SKM-1 (cell line): ENCODE results near the gene ZNF80.
"Not testable (repeated sequence)": the region's sequence is repeated elsewhere in the genome, so short reads cannot be mapped to it uniquely, and the experiment has no call there.

Experiments used
- DNase-seq: peaks from one replicate; lab custom pipeline; 2025; ENCODE audit not compliant: unreplicated experiment; lab: John Stamatoyannopoulos, UW

The ZNF80 gene

DNA sequence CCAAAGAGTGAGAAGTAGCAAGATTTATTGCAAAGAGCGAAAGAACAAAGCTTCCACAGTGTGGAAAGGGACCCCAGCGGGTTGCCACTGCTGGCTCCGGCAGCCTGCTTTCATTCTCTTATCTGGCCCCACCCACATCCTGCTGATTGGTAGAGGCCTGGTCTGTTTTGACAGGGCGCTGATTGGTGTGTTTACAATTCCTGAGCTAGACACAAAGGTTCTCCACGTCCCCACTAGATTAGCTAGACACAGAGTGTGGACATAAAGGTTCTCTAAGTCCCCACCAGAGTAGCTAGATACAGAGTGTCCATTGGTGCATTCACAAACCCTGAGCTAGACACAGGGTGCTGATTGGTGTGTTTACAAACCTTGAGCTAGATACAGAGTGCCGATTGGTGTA lies at the start of gene ZNF80:
TSS of gene ZNF80 (minus strand) at position 101 of the 400 bp plus-strand sequence. CDS start 504 bp downstream, outside the sequence.
- DNase-seq: not testable (repeated sequence)

GRCh38 chr3:114286266-114286665 lies 48.9 kb upstream of the ZNF80 start:
- DNase-seq: no peak

DNA sequence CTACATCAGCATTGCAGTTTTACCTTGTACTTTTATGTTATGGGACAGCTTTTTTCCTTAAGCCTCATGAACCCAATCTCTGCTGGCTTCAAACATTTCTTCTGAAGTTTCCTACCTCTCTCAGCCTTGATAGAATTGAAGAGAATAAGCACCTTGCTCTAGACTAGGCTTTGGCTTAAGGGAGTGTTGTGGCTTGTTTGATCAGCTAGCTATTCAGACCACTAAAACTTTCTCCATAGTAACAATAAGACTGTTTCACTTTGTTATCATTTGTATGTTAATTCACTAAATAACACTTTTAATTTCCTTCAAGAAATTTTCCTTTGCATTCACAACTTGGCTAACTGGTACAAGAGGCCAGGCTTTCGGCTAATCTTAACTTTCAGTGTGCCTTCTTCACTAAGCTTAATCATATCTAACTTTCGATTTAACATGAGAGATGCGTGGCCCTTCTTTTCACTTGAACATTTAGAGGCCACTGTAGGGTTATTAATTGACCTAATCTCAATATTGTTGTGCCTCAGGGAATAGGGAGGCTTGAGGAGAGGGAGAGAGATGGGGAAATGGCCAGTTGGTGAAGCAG lies 48.4 kb upstream of the ZNF80 start:
- DNase-seq: no peak

GRCh38 chr3:114284644-114285043 lies 47.3 kb upstream of the ZNF80 start:
- no peak for DNase-seq

DNA sequence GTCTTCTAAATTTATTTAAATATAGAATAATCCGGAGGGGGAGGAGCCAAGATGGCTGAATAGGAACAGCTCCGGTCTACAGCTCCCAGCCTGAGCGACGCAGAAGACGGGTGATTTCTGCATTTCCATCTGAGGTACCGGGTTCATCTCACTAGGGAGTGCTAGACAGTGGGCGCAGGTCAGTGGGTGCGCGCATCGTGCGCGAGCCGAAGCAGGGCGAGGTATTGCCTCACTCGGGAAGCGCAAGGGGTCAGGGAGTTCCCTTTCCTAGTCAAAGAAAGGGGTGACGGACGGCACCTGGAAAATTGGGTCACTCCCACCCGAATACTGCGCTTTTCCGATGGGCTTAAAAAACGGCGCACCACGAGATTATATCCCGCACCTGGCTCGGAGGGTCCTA lies 39.5 kb upstream of the ZNF80 start:
- not testable (repeated sequence) for DNase-seq

GRCh38 chr3:114274929-114275328 lies 37.6 kb upstream of the ZNF80 start:
- DNase-seq: no peak

- no peak for DNase-seq
These were observed 34.9 kb upstream of the ZNF80 start for GRCh38 chr3:114272271-114272670.

DNA sequence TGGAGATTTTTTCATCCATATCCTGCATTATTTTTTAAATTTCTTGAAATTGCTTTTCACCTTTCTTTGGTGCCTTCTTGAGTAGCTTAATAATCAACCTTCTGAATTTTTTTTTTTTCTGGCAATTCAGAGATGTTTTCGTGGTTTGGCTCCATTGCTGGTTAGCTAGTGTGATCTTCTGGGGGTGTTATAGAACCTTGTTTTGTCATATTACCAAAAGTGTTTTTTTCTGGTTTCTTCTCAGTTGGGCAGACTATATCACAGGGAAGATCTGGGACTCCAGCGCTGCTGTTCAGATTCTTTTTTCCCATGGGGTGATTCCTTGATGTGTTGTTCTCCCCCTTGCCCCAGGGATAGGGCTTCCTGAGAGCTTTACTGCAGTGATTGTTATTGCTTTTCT lies 32.6 kb upstream of the ZNF80 start:
- DNase-seq: no peak

GRCh38 chr3:114260152-114260551 lies 22.8 kb upstream of the ZNF80 start:
- DNase-seq: no peak

GRCh38 chr3:114259566-114259965 lies 22.2 kb upstream of the ZNF80 start:
- no peak for DNase-seq

DNA sequence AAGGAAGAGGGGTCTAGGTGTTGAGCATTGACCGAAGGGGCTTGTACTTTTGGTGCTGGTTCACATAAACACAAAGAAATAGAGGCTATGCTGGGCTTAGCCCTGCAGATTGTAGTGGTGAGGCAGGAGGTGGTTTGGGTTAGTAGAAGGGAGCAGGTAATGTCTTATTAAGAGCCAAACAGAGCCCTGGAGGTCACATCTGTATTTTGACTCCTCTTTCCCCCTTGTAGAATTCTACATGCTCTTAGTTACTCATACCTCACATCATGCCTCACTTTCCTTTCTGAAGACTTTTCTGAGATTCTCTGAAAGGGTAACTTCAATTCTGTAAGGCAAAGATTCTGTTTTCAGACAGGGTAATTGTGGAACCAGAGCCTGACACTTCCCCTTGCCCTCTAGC lies 16.1 kb upstream of the ZNF80 start:
- DNase-seq: no peak

DNA sequence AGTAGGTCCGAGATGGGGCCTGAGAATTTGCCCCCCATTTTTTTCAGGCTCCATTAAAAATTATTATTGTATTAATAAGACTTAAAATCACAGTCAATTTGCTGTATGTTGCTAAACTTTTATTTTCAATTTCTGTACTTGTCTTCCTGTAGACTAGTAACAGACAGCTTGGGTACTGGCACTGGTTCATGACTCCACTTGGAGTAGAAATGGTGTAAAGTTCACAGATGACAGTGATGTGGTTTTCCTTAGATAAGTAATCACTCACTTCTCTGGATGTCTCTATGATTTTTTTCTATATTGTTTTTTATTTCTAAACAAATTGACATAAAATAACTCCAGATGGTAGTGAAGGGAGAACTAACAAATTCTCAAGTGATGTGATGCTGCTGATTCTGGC lies 15.6 kb upstream of the ZNF80 start:
- DNase-seq: no peak

GRCh38 chr3:114242947-114243346 lies 5.6 kb upstream of the ZNF80 start:
- DNase-seq: no peak

GRCh38 chr3:114241262-114241661 lies 3.9 kb upstream of the ZNF80 start:
- no peak for DNase-seq

DNA sequence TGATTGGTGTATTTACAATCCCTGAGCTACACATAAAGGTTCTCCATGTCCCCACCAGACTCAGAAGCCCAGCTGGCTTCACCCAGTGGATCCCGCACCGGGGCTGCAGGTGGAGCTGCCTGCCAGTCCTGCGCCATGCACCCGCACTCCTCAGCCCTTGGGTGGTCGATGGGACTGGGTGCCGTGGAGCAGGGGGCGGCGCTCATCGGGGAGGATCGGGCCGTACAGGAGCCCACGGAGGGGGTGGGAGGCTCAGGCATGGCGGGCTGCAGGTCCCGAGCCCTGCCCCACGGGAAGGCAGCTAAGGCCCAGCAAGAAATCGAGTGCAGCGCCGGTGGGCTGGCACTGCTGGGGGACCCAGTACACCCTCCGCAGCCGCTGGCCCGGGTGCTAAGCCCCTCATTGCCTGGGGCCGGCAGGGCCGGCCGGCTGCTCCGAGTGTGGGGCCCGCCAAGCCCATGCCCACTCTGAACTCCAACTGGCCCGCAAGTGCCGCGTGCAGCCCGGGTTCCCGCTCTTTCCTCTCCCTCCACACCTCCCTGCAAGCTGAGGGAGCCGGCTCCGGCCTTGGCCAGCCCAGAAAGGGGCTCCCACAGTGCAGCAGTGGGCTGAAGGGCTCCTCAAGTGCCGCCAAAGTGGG lies 888 bp upstream of the ZNF80 start:
- not testable (repeated sequence) for DNase-seq

DNA sequence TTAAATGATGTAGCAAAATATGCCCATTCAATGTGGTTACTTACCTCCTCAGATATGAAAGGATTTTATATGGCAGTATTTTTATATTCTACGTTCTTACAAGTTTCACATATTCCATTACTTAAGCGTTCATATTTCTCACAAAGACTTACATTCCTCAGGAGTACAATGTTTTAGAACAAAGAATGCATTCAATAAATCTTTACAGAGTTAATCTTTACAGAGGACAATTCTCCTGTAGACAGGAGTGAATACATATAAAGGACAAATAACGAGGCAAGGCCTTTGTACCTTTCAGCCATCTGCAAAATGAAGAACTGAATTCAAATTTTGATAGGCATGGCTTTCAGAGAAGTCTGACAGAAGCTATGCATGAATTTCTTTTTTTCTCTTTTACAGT lies 1.9 kb downstream of the ZNF80 start:
- no peak for DNase-seq

DNA sequence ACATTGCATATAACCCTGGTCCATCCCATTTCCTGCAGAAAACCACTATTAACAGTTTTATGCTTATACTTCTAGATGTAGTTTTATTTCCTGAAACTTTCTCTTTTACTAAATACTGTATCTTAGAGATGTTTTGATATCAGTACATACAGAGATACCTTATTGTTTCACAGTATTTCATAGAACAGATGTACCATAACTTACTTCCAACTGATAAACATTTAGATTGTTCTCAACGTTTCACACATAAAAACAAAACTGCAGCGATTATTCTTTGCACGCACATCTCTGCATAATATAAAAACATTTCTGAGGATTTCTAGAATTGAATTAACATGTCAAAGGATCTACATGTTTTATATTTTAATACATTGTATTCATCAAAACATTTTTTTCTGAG lies 2.6 kb downstream of the ZNF80 start:
- DNase-seq: no peak

GRCh38 chr3:114231616-114232015 lies 5.8 kb downstream of the ZNF80 start:
- no peak for DNase-seq

DNA sequence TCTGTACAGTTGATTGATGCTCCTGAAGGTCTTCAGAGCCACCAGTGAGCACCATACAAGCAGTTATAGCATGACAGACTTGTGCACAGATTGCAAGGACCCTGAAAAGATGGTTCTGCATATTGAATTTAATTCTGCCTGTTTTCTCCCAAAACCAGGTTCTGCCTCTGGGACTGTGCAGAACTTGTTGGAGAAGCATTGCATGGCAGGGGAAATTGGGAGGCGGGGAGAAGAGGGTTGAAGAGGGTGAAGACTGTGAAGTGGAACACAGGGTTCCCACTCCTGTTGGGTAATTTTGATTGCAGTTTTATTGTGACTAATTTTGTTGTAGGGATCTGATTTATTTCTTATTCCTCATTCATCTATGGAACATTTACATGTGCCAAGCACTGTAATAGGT lies 10.3 kb downstream of the ZNF80 start:
- DNase-seq: no peak

DNA sequence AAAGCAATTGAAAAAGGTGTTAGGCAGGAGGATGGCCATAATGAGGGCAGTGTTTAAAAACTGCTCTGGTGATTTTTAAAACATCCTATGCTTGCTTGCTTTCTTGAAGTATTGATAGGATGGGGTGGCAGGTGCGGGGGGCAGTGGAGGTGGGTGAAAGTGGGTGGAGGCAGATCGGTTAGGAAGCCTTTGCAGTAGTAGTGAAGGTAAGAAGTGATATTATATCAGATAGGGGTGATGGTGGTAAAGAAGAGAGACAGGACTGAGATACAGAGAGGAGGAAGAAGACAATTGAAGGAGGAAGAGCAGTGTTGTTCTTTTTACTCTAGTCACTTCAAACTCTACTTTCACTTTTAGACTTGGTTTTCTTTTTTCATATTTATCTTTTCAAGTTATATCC lies 11.1 kb downstream of the ZNF80 start:
- no peak for DNase-seq

DNA sequence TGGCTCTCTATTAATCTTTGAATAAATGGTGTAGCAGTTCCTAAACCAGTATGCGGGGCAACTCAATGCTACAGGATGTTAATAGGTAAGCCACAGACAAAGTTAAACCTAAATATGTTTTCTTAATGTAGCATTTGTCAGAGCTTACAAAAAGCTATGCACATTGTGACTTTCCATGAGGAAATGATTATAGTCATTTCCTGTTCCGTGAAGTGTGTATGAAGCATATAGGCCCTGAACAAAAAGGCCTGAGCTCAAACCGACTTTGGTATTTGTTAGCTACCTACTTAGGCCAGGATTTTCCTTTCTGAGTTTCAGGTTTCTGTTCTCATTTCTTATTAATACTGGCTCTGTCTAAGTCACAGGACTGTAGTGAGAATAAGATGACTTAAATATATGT lies 14.2 kb downstream of the ZNF80 start:
- no peak for DNase-seq

DNA sequence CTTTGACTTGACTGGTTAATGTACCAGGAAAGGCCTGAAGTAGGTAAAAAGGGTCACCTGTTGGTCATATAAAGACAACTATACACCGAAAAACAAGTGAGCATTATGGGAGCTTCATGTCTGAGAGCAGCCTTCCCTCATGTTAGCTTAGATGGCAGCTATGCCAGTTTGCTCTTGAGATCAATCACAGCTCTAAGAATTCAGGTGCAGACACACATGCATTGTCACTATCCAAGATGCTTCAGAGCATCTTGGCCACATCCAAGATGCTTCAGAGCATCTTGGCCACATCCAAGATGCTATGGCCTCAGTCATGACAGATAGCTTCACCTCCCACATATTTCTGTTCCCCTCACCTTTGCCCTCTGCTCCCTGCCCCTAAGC lies 15.5 kb downstream of the ZNF80 start:
- no peak for DNase-seq
